Measurements from ENCODE around the gene NDUFA11. TPM values are rescaled to one million over a fixed set of nuclear protein-coding genes. Genes with fewer than 3 reads are reported as not detected.

NDUFA11 gene
- total and polyA plus RNA-seq, 2 of the 4 experiments (the other 2 are of a cell fraction) = 375 to 1,276 TPM

DNA sequence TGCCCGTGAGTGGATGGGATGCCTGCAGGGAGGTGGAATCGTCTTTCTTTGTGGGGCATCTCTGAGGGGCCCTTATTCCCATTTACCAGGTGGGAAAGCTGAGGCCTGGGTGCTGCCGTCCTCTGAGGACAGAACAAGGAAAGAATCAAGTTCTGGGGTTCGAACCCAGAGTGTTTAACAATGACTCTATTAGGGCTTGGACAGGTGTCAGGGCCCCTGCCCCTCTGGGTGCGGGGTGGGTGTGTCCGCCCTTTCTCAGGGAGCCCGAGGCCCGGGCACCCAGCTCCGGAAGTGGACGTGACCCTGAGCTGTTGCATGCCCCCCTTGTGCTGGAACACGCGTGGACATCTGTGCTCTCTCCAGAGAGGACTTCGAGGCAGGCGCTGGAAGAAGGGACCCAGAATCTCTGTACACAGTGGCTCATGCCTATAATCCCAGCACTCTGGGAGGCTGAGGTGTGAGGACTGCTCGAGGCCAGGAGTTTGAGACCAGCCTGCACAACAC is 10.8 kb downstream of the NDUFA11 start:
- no peak overlapping the region for H3K4ac ChIP-seq (ENCODE audit: low read depth, low read length)
- peaks cover 19% of the 10 kb centered on the region for H3K4me1 ChIP-seq (ENCODE audit: control insufficient read depth, insufficient read depth, low read length)
- H3K9ac ChIP-seq (ENCODE audit: low read depth, low read length) = no peak overlapping the region
- H3K18ac ChIP-seq (ENCODE audit: low read depth, low read length) = no peak overlapping the region
- no peak overlapping the region for H3K14ac ChIP-seq (replicated peaks; ENCODE audit: low read depth, low read length)
- BruUV-seq (replicated peaks) = no TSS peak
- no peak overlapping the region for H2BK120ac ChIP-seq (ENCODE audit: low read depth, low read length)
- WGBS, 2 experiments (ENCODE audit: extremely low coverage in 2 of 2, insufficient read length in 1 of 2) = 65% methylated on average over 6 of the region's 15 CpGs; no CpG with 5 or more reads in 1 of the 2 experiments
- ATAC-seq (ENCODE audit: low read depth) (no peak), DNase-seq (no peak)
- no peak overlapping the region for H4K91ac ChIP-seq (ENCODE audit: insufficient read depth, low read depth, low read length)
- peaks cover under 1 to 2% of the 10 kb centered on the region in 2 experiments; a peak in 1 of 4 replicates for H3K79me1 ChIP-seq (ENCODE audit: low read depth in 1 of 2, low read length in 2 of 2)
- H2BK15ac ChIP-seq (ENCODE audit: low read depth, low read length) = no peak overlapping the region
- no peaks in the 10 kb centered on the region for H3K9me3 ChIP-seq (ENCODE audit: control insufficient read depth, insufficient read depth, low read length)
- no peak overlapping the region for H4K5ac ChIP-seq (ENCODE audit: low read depth, low read length)
- intact Hi-C loops (cut with micrococcal nuclease) (loop anchor here (1.0 to 5.0 kb wide), 4 partner anchors 66 to 130 kb away; no protein-coding TSS in a partner anchor), in situ Hi-C loops (cut with MboI; ENCODE audit: low sequenced_read_pairs) (loop anchor here (5.0 kb wide), 1 partner anchor 91 kb away; no protein-coding TSS in a partner anchor), dilution Hi-C loops (cut with HindIII; ENCODE audit: low sequenced_read_pairs, unreplicated experiment) (no loop called here)
- no peak overlapping the region; a peak in 1 of 4 replicates for H4K8ac ChIP-seq (ENCODE audit: low read depth in 2 of 2, low read length in 2 of 2)
- TF ChIP-seq, protein P1, sequence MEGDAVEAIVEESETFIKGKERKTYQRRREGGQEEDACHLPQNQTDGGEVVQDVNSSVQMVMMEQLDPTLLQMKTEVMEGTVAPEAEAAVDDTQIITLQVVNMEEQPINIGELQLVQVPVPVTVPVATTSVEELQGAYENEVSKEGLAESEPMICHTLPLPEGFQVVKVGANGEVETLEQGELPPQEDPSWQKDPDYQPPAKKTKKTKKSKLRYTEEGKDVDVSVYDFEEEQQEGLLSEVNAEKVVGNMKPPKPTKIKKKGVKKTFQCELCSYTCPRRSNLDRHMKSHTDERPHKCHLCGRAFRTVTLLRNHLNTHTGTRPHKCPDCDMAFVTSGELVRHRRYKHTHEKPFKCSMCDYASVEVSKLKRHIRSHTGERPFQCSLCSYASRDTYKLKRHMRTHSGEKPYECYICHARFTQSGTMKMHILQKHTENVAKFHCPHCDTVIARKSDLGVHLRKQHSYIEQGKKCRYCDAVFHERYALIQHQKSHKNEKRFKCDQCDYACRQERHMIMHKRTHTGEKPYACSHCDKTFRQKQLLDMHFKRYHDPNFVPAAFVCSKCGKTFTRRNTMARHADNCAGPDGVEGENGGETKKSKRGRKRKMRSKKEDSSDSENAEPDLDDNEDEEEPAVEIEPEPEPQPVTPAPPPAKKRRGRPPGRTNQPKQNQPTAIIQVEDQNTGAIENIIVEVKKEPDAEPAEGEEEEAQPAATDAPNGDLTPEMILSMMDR (conservative IDR thresholded peaks at IDR 0.05; ENCODE audit: low read depth, low read length) = no peak
- TF ChIP-seq NFE2L2 (IDR thresholded peaks at IDR 0.05; ENCODE audit: low read depth, low read length) = no peak
- TF ChIP-seq, protein P2, sequence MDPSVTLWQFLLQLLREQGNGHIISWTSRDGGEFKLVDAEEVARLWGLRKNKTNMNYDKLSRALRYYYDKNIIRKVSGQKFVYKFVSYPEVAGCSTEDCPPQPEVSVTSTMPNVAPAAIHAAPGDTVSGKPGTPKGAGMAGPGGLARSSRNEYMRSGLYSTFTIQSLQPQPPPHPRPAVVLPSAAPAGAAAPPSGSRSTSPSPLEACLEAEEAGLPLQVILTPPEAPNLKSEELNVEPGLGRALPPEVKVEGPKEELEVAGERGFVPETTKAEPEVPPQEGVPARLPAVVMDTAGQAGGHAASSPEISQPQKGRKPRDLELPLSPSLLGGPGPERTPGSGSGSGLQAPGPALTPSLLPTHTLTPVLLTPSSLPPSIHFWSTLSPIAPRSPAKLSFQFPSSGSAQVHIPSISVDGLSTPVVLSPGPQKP (IDR thresholded peaks at IDR 0.05; ENCODE audit: borderline replicate concordance, low read depth, low read length) = no peak
- no peak overlapping the region for H3K56ac ChIP-seq (ENCODE audit: extremely low read depth, insufficient read depth, low read length)
- H3K27me3 ChIP-seq (ENCODE audit: control insufficient read depth, insufficient read depth, low read length) = no peaks in the 10 kb centered on the region
- peak overlapping the region; percentile 73 for H2AK9ac ChIP-seq (replicated peaks; ENCODE audit: low read depth, low read length, poor library complexity)
- ChIA-PET CTCF (interaction anchor here (0.7 to 4.6 kb wide), 3 partner anchors 89 to 113 kb away, joined by 3 to 37 read pairs (median 3); partner anchors contain the start of gene NRTN), POLR2A (ENCODE audit: unreplicated experiment) (no interaction called here)
- peak overlapping the region; percentile 84 for H2AFZ ChIP-seq (replicated peaks; ENCODE audit: low read length, poor library complexity)
- H3K23ac ChIP-seq (ENCODE audit: low read depth, low read length) = no peak overlapping the region
- H2BK20ac ChIP-seq (ENCODE audit: low read depth, low read length) = no peak overlapping the region
- H3K9me1 ChIP-seq (ENCODE audit: insufficient read depth, low read length) = 0 out of 2 replicates have a peak, but pooled peaks cover 3% of the 10 kb centered on the region
- H3K27ac ChIP-seq (ENCODE audit: insufficient read depth, low read length) = no peak overlapping the region
- no peak overlapping the region for H3K4me2 ChIP-seq (ENCODE audit: low read depth, low read length)
- H4K20me1 ChIP-seq (ENCODE audit: insufficient read depth, low read length) = peaks cover 14% of the 10 kb centered on the region
- H2AK5ac ChIP-seq (ENCODE audit: low read depth, low read length) = no peak overlapping the region
- H3K4me3 ChIP-seq (ENCODE audit: insufficient read depth, low read depth, low read length) = no peak overlapping the region
- H2BK5ac ChIP-seq (ENCODE audit: low read depth, low read length, poor library complexity, severe bottlenecking) = no peak overlapping the region
- H3K36me3 ChIP-seq (ENCODE audit: control insufficient read depth, insufficient read depth, low read length) = peaks cover 20% of the 10 kb centered on the region; the same call in 1 of the 2 replicates
